HEK293T (cell line): ENCODE results near the gene KRT33B.

ENCODE experiments used
- ELF4 ChIP-seq: fragments of 450-650 bp; IDR thresholded peaks from 2 replicates; pipeline ENCODE4 v1.6.1; 2017; ENCODE audit warnings: antibody characterized with exemption
- FOXM1 ChIP-seq: fragments of 450-650 bp; IDR thresholded peaks from 2 replicates; pipeline ENCODE4 v1.6.1; 2017; ENCODE audit warnings: mild to moderate bottlenecking, borderline replicate concordance
- HDGF ChIP-seq: fragments of 450-650 bp; IDR thresholded peaks from 2 replicates; pipeline ENCODE4 v1.6.1; 2017; ENCODE audit warnings: antibody characterized with exemption, borderline replicate concordance
- LEF1 ChIP-seq: fragments of 450-650 bp; IDR thresholded peaks from 2 replicates; pipeline ENCODE4 v1.6.1; 2017; ENCODE audit warnings: mild to moderate bottlenecking, borderline replicate concordance

DNA sequence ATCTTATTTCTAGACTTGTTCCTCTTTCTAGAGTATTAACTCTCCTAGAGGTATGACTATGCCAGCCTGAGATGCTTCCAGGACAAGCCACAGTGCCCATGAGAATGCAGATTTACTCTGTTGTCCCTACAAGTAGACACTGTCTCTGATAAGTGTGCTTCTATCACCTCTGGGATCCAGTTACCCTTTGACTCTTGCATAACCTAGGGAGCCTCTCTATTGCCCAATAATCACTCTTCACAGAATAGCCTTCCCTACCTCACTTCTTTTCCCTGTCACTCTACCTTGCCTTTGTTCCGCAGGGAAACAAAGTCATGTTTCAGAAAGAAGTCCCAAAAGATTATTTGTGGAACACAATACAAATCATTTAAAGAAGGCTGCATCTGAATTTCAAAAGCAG, 14.1 kb upstream of the KRT33B start:
- TF ChIP-seq ELF4 (no peak), FOXM1 (no peak), HDGF (no peak), LEF1 (no peak)
